BE2C (cell line): ENCODE data around the gene FMNL2.

Source experiments
- DNase-seq: peaks from one replicate; pipeline ENCODE4 v3.0.0-alpha.2; 2020
- H3K27me3 ChIP-seq: fragments of 250-450 bp; sonication (Bioruptor Pico); 2 replicates; pipeline ENCODE4 v1.5.1; 2020; ENCODE audit warnings: mild to moderate bottlenecking
- H3K36me3 ChIP-seq: fragments of 250-450 bp; sonication (Bioruptor Pico); 2 replicates; pipeline ENCODE4 v1.5.1; 2020; ENCODE audit warnings: mild to moderate bottlenecking
- H3K4me1 ChIP-seq: fragments of 250-450 bp; sonication (Bioruptor Pico); 2 replicates; pipeline ENCODE4 v1.5.1; 2020
- H3K4me3 ChIP-seq: 2 replicates; pipeline ENCODE4 v1.5.1; 2011; ENCODE audit warnings: low read depth, low read length
- H3K9me3 ChIP-seq: fragments of 250-450 bp; sonication (Bioruptor Pico); 2 replicates; pipeline ENCODE4 v1.5.1; 2020
- TF ChIP-seq, protein P1 (sequence below): IDR thresholded peaks from 2 replicates; pipeline ENCODE4 v1.5.1; 2012; ENCODE audit warnings: mild to moderate bottlenecking, low read depth, low read length

Gene FMNL2

DNA sequence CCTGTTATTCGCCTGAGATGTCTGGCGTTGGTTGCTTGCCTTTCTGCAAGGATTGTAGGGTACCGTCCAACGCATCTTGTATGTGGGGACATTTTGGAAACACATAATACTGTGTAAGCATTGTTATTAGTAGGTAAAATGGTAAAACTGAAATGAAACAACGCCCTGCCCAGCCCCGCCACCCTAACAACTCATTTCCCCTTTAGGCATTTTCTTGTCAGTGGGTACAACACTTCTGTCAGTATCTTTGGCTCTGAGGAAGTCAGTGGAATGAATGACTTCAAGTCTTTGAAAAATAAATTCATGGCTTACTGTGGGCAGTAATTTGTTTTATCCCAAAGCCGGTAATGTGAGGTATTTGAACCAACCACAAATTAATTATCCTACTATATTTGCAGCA lies 86.0 kb downstream of the FMNL2 start:
- Histone ChIP-seq H3K36me3 (no peaks in the 10 kb centered on the region), H3K4me1 (no peaks in the 10 kb centered on the region; the same call in 1 of the 2 replicates), H3K27me3 (no peaks in the 10 kb centered on the region), H3K4me3 (no peak overlapping the region), H3K9me3 (no peaks in the 10 kb centered on the region)
- TF ChIP-seq, protein P1, sequence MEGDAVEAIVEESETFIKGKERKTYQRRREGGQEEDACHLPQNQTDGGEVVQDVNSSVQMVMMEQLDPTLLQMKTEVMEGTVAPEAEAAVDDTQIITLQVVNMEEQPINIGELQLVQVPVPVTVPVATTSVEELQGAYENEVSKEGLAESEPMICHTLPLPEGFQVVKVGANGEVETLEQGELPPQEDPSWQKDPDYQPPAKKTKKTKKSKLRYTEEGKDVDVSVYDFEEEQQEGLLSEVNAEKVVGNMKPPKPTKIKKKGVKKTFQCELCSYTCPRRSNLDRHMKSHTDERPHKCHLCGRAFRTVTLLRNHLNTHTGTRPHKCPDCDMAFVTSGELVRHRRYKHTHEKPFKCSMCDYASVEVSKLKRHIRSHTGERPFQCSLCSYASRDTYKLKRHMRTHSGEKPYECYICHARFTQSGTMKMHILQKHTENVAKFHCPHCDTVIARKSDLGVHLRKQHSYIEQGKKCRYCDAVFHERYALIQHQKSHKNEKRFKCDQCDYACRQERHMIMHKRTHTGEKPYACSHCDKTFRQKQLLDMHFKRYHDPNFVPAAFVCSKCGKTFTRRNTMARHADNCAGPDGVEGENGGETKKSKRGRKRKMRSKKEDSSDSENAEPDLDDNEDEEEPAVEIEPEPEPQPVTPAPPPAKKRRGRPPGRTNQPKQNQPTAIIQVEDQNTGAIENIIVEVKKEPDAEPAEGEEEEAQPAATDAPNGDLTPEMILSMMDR: no peak
- no peak for DNase-seq

DNA sequence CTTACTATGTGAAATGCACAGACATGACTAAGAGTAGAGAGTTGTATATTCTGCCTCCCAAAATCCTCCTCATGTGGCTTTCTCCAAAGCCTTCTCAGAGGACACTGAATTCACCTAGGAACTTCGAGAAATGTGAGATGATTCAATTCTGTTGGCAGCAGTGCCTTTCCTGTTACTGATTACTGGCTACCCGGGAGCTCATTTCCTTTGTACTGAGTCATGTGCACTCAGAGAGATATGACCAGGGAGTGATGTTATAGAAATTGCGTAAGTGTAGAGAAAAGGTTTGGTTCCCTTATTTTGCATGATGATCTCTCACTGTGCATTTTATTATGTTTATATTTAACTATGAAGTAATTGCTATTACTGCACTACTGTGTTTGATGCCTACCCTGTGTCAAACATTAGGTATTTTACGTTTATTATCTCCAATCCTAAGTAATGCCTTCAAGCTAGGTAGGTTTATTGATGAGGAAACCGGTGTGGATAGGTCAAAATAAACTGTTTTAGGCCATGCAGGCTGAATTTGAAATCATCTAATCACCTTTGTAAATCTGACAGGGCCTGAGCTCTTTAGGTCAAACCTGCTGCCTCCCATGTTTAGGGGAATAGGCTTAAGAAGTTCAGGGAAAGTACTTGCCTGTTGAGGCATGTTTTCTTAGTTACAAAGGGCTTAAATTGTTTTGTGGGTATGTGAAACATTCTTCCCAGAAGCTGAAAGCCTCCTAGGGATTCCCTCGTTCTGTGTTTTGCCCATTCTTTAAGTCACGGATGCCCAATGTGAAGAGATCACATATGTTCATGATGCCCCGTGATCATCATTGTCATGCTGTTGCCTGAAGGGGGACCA lies 86.8 kb downstream of the FMNL2 start:
- TF ChIP-seq, protein P1: no peak
- H3K9me3 ChIP-seq: no peaks in the 10 kb centered on the region
- peak; percentile 23 for DNase-seq
- no peaks in the 10 kb centered on the region; the same call in 1 of the 2 replicates for H3K4me1 ChIP-seq
- H3K4me3 ChIP-seq: no peak overlapping the region
- no peaks in the 10 kb centered on the region for H3K27me3 ChIP-seq
- no peaks in the 10 kb centered on the region for H3K36me3 ChIP-seq

DNA sequence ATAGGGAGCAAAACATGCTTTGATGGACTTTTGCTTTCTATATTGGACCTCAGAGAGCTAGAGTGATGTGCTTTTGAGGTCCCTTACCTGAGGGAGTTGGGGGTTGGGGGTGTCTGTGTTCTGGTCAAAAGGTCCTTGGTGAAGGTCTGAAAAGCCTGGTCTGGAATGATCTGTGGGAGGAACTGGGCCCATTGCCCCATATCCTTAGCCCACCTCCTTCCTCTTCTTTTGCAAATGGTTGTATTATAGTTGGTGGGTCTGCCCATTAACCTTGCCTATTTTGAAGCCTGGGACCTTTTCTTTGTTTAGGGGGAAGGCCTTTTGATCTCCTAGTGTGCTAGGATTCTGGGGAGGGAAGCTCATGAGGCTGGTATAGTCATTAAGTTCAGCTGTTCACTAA lies 88.7 kb downstream of the FMNL2 start:
- DNase-seq: no peak
- TF ChIP-seq, protein P1: no peak
- no peaks in the 10 kb centered on the region; the same call in 1 of the 2 replicates for H3K4me1 ChIP-seq

DNA sequence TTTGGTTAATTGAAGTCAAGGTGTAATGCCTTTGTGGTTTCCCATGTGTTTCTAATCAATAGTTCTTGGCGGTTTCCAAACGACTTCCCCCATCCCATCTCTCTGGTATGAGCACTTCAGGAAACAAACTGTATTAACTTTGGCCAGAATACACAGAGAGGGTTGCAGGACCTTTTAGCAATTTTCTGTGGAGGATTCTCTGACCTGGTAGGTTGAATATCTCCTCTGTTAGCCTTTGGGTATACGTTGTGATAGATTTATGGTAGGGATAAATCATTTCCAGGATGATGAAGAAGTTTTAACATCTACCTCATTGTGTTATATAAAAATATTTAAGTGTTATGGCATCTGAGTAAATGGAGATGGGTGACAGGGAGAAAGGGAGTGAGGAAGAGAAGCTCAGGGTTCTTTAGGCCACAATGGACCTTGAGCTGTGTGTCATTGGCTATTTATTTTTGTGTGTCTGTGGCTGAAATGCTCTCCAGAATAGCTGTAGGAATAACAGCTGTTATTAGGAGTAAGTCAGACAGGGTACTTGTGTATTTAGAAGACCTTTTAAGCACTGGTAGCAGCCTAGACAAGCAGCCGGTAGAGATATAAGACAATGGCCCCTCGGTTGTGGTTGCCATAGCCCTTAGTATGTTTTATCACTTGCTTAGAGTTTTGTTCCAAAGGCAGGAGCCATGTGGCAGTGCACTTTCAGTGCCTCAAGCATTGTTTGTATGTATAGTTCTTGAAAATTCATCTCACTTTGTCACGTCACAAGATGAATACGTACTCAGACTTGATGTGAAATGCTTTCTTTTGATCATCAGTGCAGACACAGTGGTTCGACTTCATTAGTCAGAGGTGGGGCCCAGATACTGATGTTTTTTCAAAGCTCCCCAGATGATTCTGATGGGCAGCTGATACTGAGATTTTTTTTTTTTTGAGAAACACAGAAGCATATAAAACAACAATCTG lies 91.1 kb downstream of the FMNL2 start:
- TF ChIP-seq, protein P1: no peak
- no peaks in the 10 kb centered on the region for H3K36me3 ChIP-seq
- H3K4me3 ChIP-seq: no peak overlapping the region
- H3K9me3 ChIP-seq: no peaks in the 10 kb centered on the region
- H3K4me1 ChIP-seq: no peaks in the 10 kb centered on the region; the same call in 1 of the 2 replicates
- DNase-seq: no peak
- H3K27me3 ChIP-seq: no peaks in the 10 kb centered on the region

More for the DNA sequence above, 88.7 kb downstream of the FMNL2 start:
- no peaks in the 10 kb centered on the region for H3K36me3 ChIP-seq
- H3K27me3 ChIP-seq: no peaks in the 10 kb centered on the region
- H3K4me3 ChIP-seq: no peak overlapping the region
- no peaks in the 10 kb centered on the region for H3K9me3 ChIP-seq

DNA sequence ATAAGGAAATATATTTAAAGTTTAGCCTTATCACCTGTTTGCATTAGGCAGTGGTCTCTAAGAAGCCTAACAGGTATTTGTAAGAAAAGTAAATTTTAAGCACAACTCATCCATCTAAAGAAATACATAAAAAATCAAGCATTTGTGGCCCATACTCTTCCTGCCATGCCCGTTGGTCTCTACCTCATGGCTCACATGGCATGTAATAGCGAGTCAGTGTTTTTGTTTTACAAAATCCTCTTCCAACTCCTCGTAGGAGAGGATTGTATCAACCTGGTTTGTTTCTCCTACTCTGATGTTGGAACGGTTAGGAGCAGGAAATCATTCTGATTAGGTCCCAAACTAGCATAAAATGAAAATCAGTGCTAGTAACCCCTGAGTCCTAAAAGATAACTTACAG lies 91.8 kb downstream of the FMNL2 start:
- Histone ChIP-seq H3K9me3 (no peaks in the 10 kb centered on the region), H3K4me3 (no peak overlapping the region), H3K36me3 (no peaks in the 10 kb centered on the region), H3K4me1 (no peaks in the 10 kb centered on the region), H3K27me3 (no peaks in the 10 kb centered on the region)
- no peak for DNase-seq
- TF ChIP-seq, protein P1: no peak
